H1 (cell line): ENCODE measurements around the gene INPP5J. TPM values are rescaled to one million over a fixed set of nuclear protein-coding genes. Genes with fewer than 3 reads are reported as not detected.

Experiments
- CTCF ChIA-PET: fragments of 300-600 bp; sonication (Branson Sonifier 250); formaldehyde crosslinking; loops from one replicate; lab custom pipeline; 2021; ENCODE audit not compliant: partially characterized antibody; lab: Charles Lee
- POLR2A ChIA-PET: fragments of 300-600 bp; sonication (Branson Sonifier 250); formaldehyde crosslinking; loops from one replicate; lab custom pipeline; 2021; ENCODE audit warnings: inconsistent platforms; ENCODE audit not compliant: partially characterized antibody; lab: Charles Lee
- DNase-seq, 2 experiments: peaks; one replicate each; pipeline versions ENCODE4 v3.0.0 to v3.0.0-alpha.2; 2010 to 2022; ENCODE audit warnings: low spot score in 2 of 2, low read depth in 1 of 2, mixed read lengths in 1 of 2
- FAIRE-seq: peaks from 2 replicates; lab custom pipeline; 2011; peaks lifted over from hg19 to GRCh38; lab: Jason Lieb, UNC
- H2AFZ ChIP-seq: 2 replicates; pipeline ENCODE4 v1.8.1; 2012; ENCODE audit warnings: low read length, inconsistent platforms
- H2AK5ac ChIP-seq: 2 replicates; pipeline ENCODE4 v1.6.1; 2013; ENCODE audit warnings: low read depth, low read length
- H2BK120ac ChIP-seq: replicated peaks from 2 replicates; pipeline ENCODE3; 2013; ENCODE audit warnings: low read depth, low read length, inconsistent platforms
- H2BK12ac ChIP-seq: 2 replicates; pipeline ENCODE4 v1.6.1; 2013; ENCODE audit warnings: low read depth, low read length
- H2BK15ac ChIP-seq: 2 replicates; pipeline ENCODE4 v1.6.1; 2013; ENCODE audit warnings: low read length
- H2BK20ac ChIP-seq: 2 replicates; pipeline ENCODE4 v1.6.1; 2013; ENCODE audit warnings: low read length
- H2BK5ac ChIP-seq: 2 replicates; pipeline ENCODE4 v1.6.1; 2013; ENCODE audit warnings: low read depth, low read length
- H3K14ac ChIP-seq: 2 replicates; pipeline ENCODE4 v1.6.1; 2013; ENCODE audit warnings: inconsistent platforms; ENCODE audit not compliant: insufficient read length
- H3K18ac ChIP-seq: 2 replicates; pipeline ENCODE4 v1.6.1; 2013; ENCODE audit warnings: low read length; ENCODE audit errors: extremely low read depth
- H3K23ac ChIP-seq: 2 replicates; pipeline ENCODE4 v1.6.1; 2013; ENCODE audit warnings: inconsistent platforms; ENCODE audit not compliant: insufficient read length
- H3K23me2 ChIP-seq: 2 replicates; pipeline ENCODE4 v1.6.1; 2013; ENCODE audit warnings: low read depth, low read length
- H3K27ac ChIP-seq: 2 replicates; pipeline ENCODE4 v1.6.1; 2011; ENCODE audit warnings: low read depth, low read length, inconsistent platforms
- H3K27me3 ChIP-seq, 4 experiments: replicated peaks in 1 of 4; 1 replicate in 1 of 4; 2 replicates in 3 of 4; pipeline versions ENCODE4 v1.6.1 to v1.8.1; 2011 to 2013; ENCODE audit warnings: low read length in 3 of 4, mild to moderate bottlenecking in 3 of 4, inconsistent platforms in 2 of 4, mixed read lengths in 2 of 4, moderate library complexity in 1 of 4; ENCODE audit not compliant: control insufficient read depth in 3 of 4, insufficient read depth in 3 of 4; ENCODE audit errors: extremely low read depth in 1 of 4
- H3K36me3 ChIP-seq, 4 experiments: 2 replicates each; pipeline versions ENCODE4 v1.6.1 to v1.8.1; 2011 to 2013; ENCODE audit warnings: mild to moderate bottlenecking in 4 of 4, low read length in 3 of 4, moderate library complexity in 2 of 4, control low read depth in 1 of 4, inconsistent platforms in 1 of 4; ENCODE audit not compliant: insufficient read depth in 4 of 4, control insufficient read depth in 2 of 4
- H3K4ac ChIP-seq: replicated peaks from 2 replicates; pipeline ENCODE3; 2013; ENCODE audit warnings: low read length, low read depth, mixed read lengths, inconsistent platforms; ENCODE audit not compliant: insufficient read length
- H3K4me1 ChIP-seq, 4 experiments: replicated peaks in 1 of 4; 1 replicate in 1 of 4; 2 replicates in 3 of 4; pipeline versions ENCODE4 v1.6.1 to v1.8.1; 2011 to 2013; ENCODE audit warnings: low read length in 3 of 4, inconsistent platforms in 2 of 4, mixed read lengths in 1 of 4; ENCODE audit not compliant: insufficient read depth in 4 of 4, control insufficient read depth in 3 of 4
- H3K4me2 ChIP-seq, 2 experiments: 2 replicates each; pipeline versions ENCODE4 v1.6.1 to v1.8.1; 2011 to 2013; ENCODE audit warnings: low read depth in 2 of 2, low read length in 2 of 2, control low read depth in 1 of 2, inconsistent platforms in 1 of 2, mild to moderate bottlenecking in 1 of 2; ENCODE audit not compliant: insufficient read depth in 1 of 2
- H3K4me3 ChIP-seq, 4 experiments: fragments of 200-600, 300-600 bp in 1 of 4; sonication (generic), shearing (Covaris generic), sonication (Bioruptor Twin) in 1 of 4; 2 replicates each; pipeline versions ENCODE4 v1.5.1 to v1.8.1; 2011 to 2016; ENCODE audit warnings: low read length in 4 of 4, low read depth in 3 of 4, control low read depth in 2 of 4, inconsistent platforms in 2 of 4, mild to moderate bottlenecking in 2 of 4, mixed read lengths in 1 of 4, moderate library complexity in 1 of 4; ENCODE audit not compliant: insufficient read depth in 2 of 4; ENCODE audit errors: extremely low read depth in 1 of 4
- H3K56ac ChIP-seq: replicated peaks from 2 replicates; pipeline ENCODE3; 2013; ENCODE audit warnings: low read depth, mild to moderate bottlenecking, mixed read lengths, low read length, inconsistent platforms; ENCODE audit not compliant: insufficient read length
- H3K79me1 ChIP-seq: 2 replicates; pipeline ENCODE4 v1.6.1; 2013; ENCODE audit warnings: low read depth, low read length, control low read depth
- H3K79me2 ChIP-seq, 2 experiments: 2 replicates each; pipeline versions ENCODE4 v1.6.1 to v1.8.1; 2012 to 2013; ENCODE audit warnings: low read length in 2 of 2, mild to moderate bottlenecking in 2 of 2, inconsistent platforms in 1 of 2; ENCODE audit not compliant: insufficient read depth in 2 of 2, control insufficient read depth in 1 of 2
- H3K9ac ChIP-seq, 4 experiments: replicated peaks in 1 of 4; 1 replicate in 1 of 4; 2 replicates in 3 of 4; pipeline versions ENCODE4 v1.6.1 to v1.8.1; 2011 to 2013; ENCODE audit warnings: low read depth in 3 of 4, low read length in 3 of 4, control low read depth in 2 of 4, mild to moderate bottlenecking in 2 of 4, moderate library complexity in 2 of 4, inconsistent platforms in 1 of 4; ENCODE audit errors: extremely low read depth in 1 of 4
- H3K9me3 ChIP-seq, 2 experiments: 2 replicates each; pipeline versions ENCODE4 v1.6.1 to v1.8.1; 2012 to 2013; ENCODE audit warnings: mild to moderate bottlenecking in 2 of 2, moderate library complexity in 2 of 2, control low read depth in 1 of 2, inconsistent platforms in 1 of 2, low read depth in 1 of 2, low read length in 1 of 2, mixed read lengths in 1 of 2; ENCODE audit not compliant: insufficient read depth in 2 of 2
- H4K20me1 ChIP-seq, 2 experiments: replicated peaks in 1 of 2; 2 replicates each; pipeline versions ENCODE3 to v1.8.1; 2011 to 2013; ENCODE audit warnings: inconsistent platforms in 2 of 2, low read length in 2 of 2, mild to moderate bottlenecking in 1 of 2; ENCODE audit not compliant: insufficient read depth in 2 of 2, control insufficient read depth in 1 of 2
- H4K5ac ChIP-seq: 2 replicates; pipeline ENCODE4 v1.6.1; 2013; ENCODE audit warnings: low read length, low read depth, mixed read lengths, inconsistent platforms; ENCODE audit not compliant: insufficient read length
- H4K8ac ChIP-seq: 2 replicates; pipeline ENCODE4 v1.8.0; 2013; ENCODE audit warnings: mild to moderate bottlenecking, moderate library complexity, low read length, inconsistent platforms; ENCODE audit not compliant: insufficient read depth; ENCODE audit errors: extremely low read depth
- H4K91ac ChIP-seq: replicated peaks from 2 replicates; pipeline ENCODE3; 2013; ENCODE audit warnings: low read length, mixed read lengths, inconsistent platforms; ENCODE audit not compliant: insufficient read length
- CBX5 ChIP-seq: fragments of 300-800, 300-1000 bp; sonication (generic); IDR thresholded peaks from 2 replicates; pipeline ENCODE4 v1.7.1; 2016; ENCODE audit warnings: antibody characterized with exemption, low read length, low read depth
- CEBPB ChIP-seq: IDR thresholded peaks from 2 replicates; pipeline ENCODE4 v1.6.1; 2012; ENCODE audit warnings: low read depth, low read length
- MAX ChIP-seq: IDR thresholded peaks from 2 replicates; pipeline ENCODE4 v1.6.1; 2012; ENCODE audit warnings: inconsistent platforms
- POU5F1 ChIP-seq: IDR thresholded peaks from 2 replicates; pipeline ENCODE4 v1.6.1; 2011; ENCODE audit warnings: low read depth, mild to moderate bottlenecking, low read length, moderate library complexity
- RAD21 ChIP-seq, 2 experiments: IDR thresholded peaks in 1 of 2; conservative IDR thresholded peaks in 1 of 2; 2 replicates each; pipeline ENCODE4 v1.6.1; 2011; ENCODE audit warnings: low read depth in 2 of 2, low read length in 2 of 2, improper control_type of control experiment in 1 of 2, inconsistent platforms in 1 of 2, mild to moderate bottlenecking in 1 of 2, moderate library complexity in 1 of 2
- RBBP5 ChIP-seq: IDR thresholded peaks from 2 replicates; pipeline ENCODE4 v1.7.1; 2012; ENCODE audit warnings: low read depth, mild to moderate bottlenecking, inconsistent platforms, low read length, moderate library complexity, borderline replicate concordance
- SIX5 ChIP-seq: IDR thresholded peaks from 2 replicates; pipeline ENCODE4 v1.6.1; 2011; ENCODE audit warnings: mild to moderate bottlenecking, low read depth, low read length
- TAF7 ChIP-seq: optimal IDR thresholded peaks from 2 replicates; pipeline ENCODE3; 2011; ENCODE audit warnings: low read depth, mild to moderate bottlenecking, inconsistent platforms, low read length, moderate library complexity, borderline replicate concordance
- TBP ChIP-seq: IDR thresholded peaks from 2 replicates; pipeline ENCODE4 v1.6.1; 2011; ENCODE audit warnings: low read depth, low read length, improper control_type of control experiment
- USF2 ChIP-seq: IDR thresholded peaks from 2 replicates; pipeline ENCODE4 v1.6.1; 2011; ENCODE audit warnings: low read length, improper control_type of control experiment
- ZNF274 ChIP-seq: IDR thresholded peaks from 2 replicates; pipeline ENCODE4 v1.7.0; 2012; ENCODE audit warnings: low read length, borderline replicate concordance; ENCODE audit errors: extremely low read depth
- WGBS, 2 experiments: shearing (Covaris generic) in 1 of 2; methylation state at CpG; one replicate each; pipeline versions ENCODE4 v1.1.6 to v1.1.7; 2013 to 2015; ENCODE audit warnings: low lambda C conversion rate in 2 of 2, mixed read lengths in 2 of 2, inconsistent platforms in 1 of 2, low coverage in 1 of 2, missing lambda C conversion rate in 1 of 2; ENCODE audit not compliant: insufficient replicate concordance in 2 of 2, insufficient coverage in 1 of 2, insufficient read length in 1 of 2; ENCODE audit errors: extremely low coverage in 1 of 2, missing lambda C conversion rate in 1 of 2; 5-methylcytosine and 5-hydroxymethylcytosine counted together
- polyA plus RNA-seq, 7 experiments: library from polyadenylated mRNA; depleted of rRNA in 3 of 7; stranded (reverse) in 5 of 7; unstranded in 2 of 7; fragments of >200 nt in 5 of 7; fragments of 200-250 nt in 2 of 7; gene quantifications; 1 replicate in 5 of 7; 2 replicates in 1 of 7; 4 replicates in 1 of 7; pipeline versions ENCODE4 v1.2.1 to v1.2.3, GENCODE V29; 2011 to 2013; ENCODE audit warnings: missing spikeins in 2 of 7, mixed read lengths in 2 of 7
- total RNA-seq: library from RNA; stranded (reverse); fragmentation: NEBNext Ultra II Directional; extraction: Animal tissue kit (Norgen Biotek cat#: 25700); gene quantifications from 2 replicates; pipeline ENCODE4 v1.2.1, GENCODE V29; 2021

Gene INPP5J
- total and polyA plus RNA-seq, 2 of the 8 experiments (the other 6 are each of a cell fraction or from before 2014, with no cell fraction given) = 5.4 to 6.0 TPM

GRCh38 chr22:31086703-31087330, 35.9 kb upstream of the INPP5J start:
- no peaks in the 10 kb centered on the region; the same call in 1 of the 2 replicates for H3K79me1 ChIP-seq
- H3K27ac ChIP-seq = no peak overlapping the region
- no peak overlapping the region for H4K5ac ChIP-seq
- H2BK20ac ChIP-seq = no peak overlapping the region
- H3K9ac ChIP-seq = no peak overlapping the region
- H3K4me3 ChIP-seq = no peak overlapping the region
- no peak overlapping the region for H3K56ac ChIP-seq
- no peaks in the 10 kb centered on the region for H3K9me3 ChIP-seq
- no peak overlapping the region for H3K23ac ChIP-seq
- peaks cover 8% of the 10 kb centered on the region for H3K23me2 ChIP-seq
- H2AK5ac ChIP-seq = no peak overlapping the region
- 93% methylated on average over 8 of the region's 8 CpGs; no CpG with 5 or more reads in 1 of the 2 experiments for WGBS, 2 experiments
- no peak for FAIRE-seq
- H2AFZ ChIP-seq = no peak overlapping the region
- H3K36me3 ChIP-seq = no peaks in the 10 kb centered on the region
- H2BK12ac ChIP-seq = no peak overlapping the region
- peaks cover 3 to 6% of the 10 kb centered on the region in 2 experiments for H4K20me1 ChIP-seq
- H3K14ac ChIP-seq = no peak overlapping the region
- H3K4ac ChIP-seq = no peak overlapping the region
- H2BK120ac ChIP-seq = no peak overlapping the region
- H3K4me2 ChIP-seq = no peak overlapping the region
- no peak overlapping the region for H3K18ac ChIP-seq
- peaks cover 0 to 2% (median under 1%) of the 10 kb centered on the region in 4 experiments; a peak in 3 of 7 replicates for H3K27me3 ChIP-seq
- no peak for TF ChIP-seq TAF7
- TF ChIP-seq POU5F1 = no peak
- no peak for TF ChIP-seq RBBP5
- no peak for TF ChIP-seq MAX
- no peak for TF ChIP-seq CBX5
- no peak for TF ChIP-seq SIX5
- no peak for TF ChIP-seq ZNF274
- TF ChIP-seq TBP = no peak
- no peak for TF ChIP-seq RAD21 (IDR thresholded peaks at IDR 0.05 in 1 of 2, conservative IDR thresholded peaks at IDR 0.05 in 1 of 2; ENCODE audit: low read depth in 2 of 2, low read length in 2 of 2)
- TF ChIP-seq CEBPB = no peak
- TF ChIP-seq USF2 = no peak
- H4K8ac ChIP-seq = no peak overlapping the region
- no peak overlapping the region for H2BK5ac ChIP-seq
- H4K91ac ChIP-seq = no peak overlapping the region
- H2BK15ac ChIP-seq = no peak overlapping the region
- CTCF ChIA-PET = interaction anchor here (0.6 to 13.3 kb wide), 8 partner anchors 11 to 323 kb away, joined by 3 to 207 read pairs (median 16); partner anchors contain the start of genes MORC2, PLA2G3 and TUG1
- peaks cover 0 to 9% of the 10 kb centered on the region in 2 experiments; a peak in 1 of 4 replicates for H3K79me2 ChIP-seq
- POLR2A ChIA-PET = interaction anchor here (1.0 to 12.2 kb wide), 5 partner anchors 9 to 117 kb away, joined by 3 to 220 read pairs (median 25); partner anchors contain the start of genes MORC2, SELENOM and TUG1
- peaks cover 0 to 24% (median 16%) of the 10 kb centered on the region in 4 experiments; a peak in 6 of 7 replicates for H3K4me1 ChIP-seq
- no peak for DNase-seq
